Stimulated activated CD4-positive, alpha-beta T cell treated with anti-CD3 and anti-CD28 coated beads, Interleukin-12 subunit alpha, Interleukin-12 subunit beta, amount 100 ng/mL, for 24 hours (primary cell): ENCODE measurements around the gene ACOD1.
"Not testable (repeated sequence)": the region's sequence is repeated elsewhere in the genome, so short reads cannot be mapped to it uniquely, and the experiment has no call there.

Experiments used
- DNase-seq, 2 experiments: peaks; one replicate each; pipeline ENCODE4 v3.0.0-alpha.2; 2020; ENCODE audit warnings: low read depth in 2 of 2

The ACOD1 gene

GRCh38 chr13:76948149-76948548, at the start of gene ACOD1:
Gene ACOD1 (plus strand): TSS chr13:76948511. CDS start chr13:76948559, 48 bp downstream.
- DNase-seq: no peak

GRCh38 chr13:76899066-76899465, 49.2 kb upstream of the ACOD1 start:
- not testable (repeated sequence) for DNase-seq

- peak; percentile 43 to 48 for DNase-seq
Measured at GRCh38 chr13:76903544-76904162, 44.7 kb upstream of the ACOD1 start.

GRCh38 chr13:76904507-76904906, 43.8 kb upstream of the ACOD1 start:
- no peak for DNase-seq

GRCh38 chr13:76912476-76912875, 35.8 kb upstream of the ACOD1 start:
- no peak for DNase-seq

GRCh38 chr13:76913898-76914297, 34.4 kb upstream of the ACOD1 start:
- no peak for DNase-seq

GRCh38 chr13:76917095-76917494, 31.2 kb upstream of the ACOD1 start:
- DNase-seq: no peak

GRCh38 chr13:76917755-76918481, 30.4 kb upstream of the ACOD1 start:
- not testable (repeated sequence) for DNase-seq

GRCh38 chr13:76921516-76921915, 26.8 kb upstream of the ACOD1 start:
- DNase-seq: no peak

GRCh38 chr13:76925115-76925514, 23.2 kb upstream of the ACOD1 start:
- no peak for DNase-seq

GRCh38 chr13:76927955-76928354, 20.4 kb upstream of the ACOD1 start:
- DNase-seq: no peak

- no peak for DNase-seq
Measured at GRCh38 chr13:76928456-76928855, 19.9 kb upstream of the ACOD1 start.

GRCh38 chr13:76929320-76929719, 19.0 kb upstream of the ACOD1 start:
- no peak for DNase-seq

GRCh38 chr13:76929851-76930374, 18.4 kb upstream of the ACOD1 start:
- DNase-seq: no peak

- no peak for DNase-seq
Measured at GRCh38 chr13:76932076-76932475, 16.2 kb upstream of the ACOD1 start.

- no peak for DNase-seq
Measured at GRCh38 chr13:76934671-76935070, 13.6 kb upstream of the ACOD1 start.

- no peak for DNase-seq
Measured at GRCh38 chr13:76936763-76937162, 11.5 kb upstream of the ACOD1 start.

- DNase-seq: no peak
Measured at GRCh38 chr13:76937281-76937820, 11.0 kb upstream of the ACOD1 start.

- no peak for DNase-seq
Measured at GRCh38 chr13:76939215-76939614, 9.1 kb upstream of the ACOD1 start.

GRCh38 chr13:76942363-76942762, 5.9 kb upstream of the ACOD1 start:
- DNase-seq: no peak

GRCh38 chr13:76943646-76944045, 4.7 kb upstream of the ACOD1 start:
- no peak for DNase-seq

- no peak for DNase-seq
Measured at GRCh38 chr13:76944456-76944855, 3.9 kb upstream of the ACOD1 start.

GRCh38 chr13:76950101-76950500, 1.8 kb downstream of the ACOD1 start:
- no peak for DNase-seq
